GM19023 (cell line): ENCODE results near the gene MAPRE2.
"Not testable (repeated sequence)": the region's sequence is repeated elsewhere in the genome, so short reads cannot be mapped to it uniquely, and the experiment has no call there.

Experiments
- ATAC-seq: cut with Tn5 transposase; IDR thresholded peaks from one replicate; pipeline ENCODE4 v1.9.1; 2021; ENCODE audit warnings: mild to moderate bottlenecking, moderate library complexity; ENCODE audit not compliant: unreplicated experiment

MAPRE2 gene

GRCh38 chr18:35089382-35089781, 48.2 kb downstream of the MAPRE2 start:
- ATAC-seq: no peak

GRCh38 chr18:35089891-35090550, 48.8 kb downstream of the MAPRE2 start:
- ATAC-seq: no peak

- no peak for ATAC-seq
Observed at GRCh38 chr18:35091841-35092240, 50.6 kb downstream of the MAPRE2 start.

- ATAC-seq: peak; percentile 81
Observed at GRCh38 chr18:35095983-35096676, 54.9 kb downstream of the MAPRE2 start.

GRCh38 chr18:35096677-35097011, 55.4 kb downstream of the MAPRE2 start:
- no peak for ATAC-seq

- ATAC-seq: no peak
Observed at GRCh38 chr18:35097195-35097594, 56.0 kb downstream of the MAPRE2 start.

GRCh38 chr18:35097763-35098162, 56.5 kb downstream of the MAPRE2 start:
- no peak for ATAC-seq

- ATAC-seq: no peak
Observed at GRCh38 chr18:35099911-35100310, 58.7 kb downstream of the MAPRE2 start.

GRCh38 chr18:35104391-35105051, 63.3 kb downstream of the MAPRE2 start:
- no peak for ATAC-seq

GRCh38 chr18:35106013-35106844, 65.0 kb downstream of the MAPRE2 start:
- ATAC-seq: no peak

GRCh38 chr18:35106845-35107148, 65.6 kb downstream of the MAPRE2 start:
- ATAC-seq: no peak

GRCh38 chr18:35107216-35107615, 66.0 kb downstream of the MAPRE2 start:
- ATAC-seq: no peak

- ATAC-seq: not testable (repeated sequence)
Observed at GRCh38 chr18:35108088-35108487, 66.9 kb downstream of the MAPRE2 start.

- ATAC-seq: no peak
Observed at GRCh38 chr18:35110059-35110458, 68.8 kb downstream of the MAPRE2 start.

- no peak for ATAC-seq
Observed at GRCh38 chr18:35110554-35111485, 69.6 kb downstream of the MAPRE2 start.

GRCh38 chr18:35112696-35113095, 71.5 kb downstream of the MAPRE2 start:
- no peak for ATAC-seq

- ATAC-seq: no peak
Observed at GRCh38 chr18:35114305-35114704, 73.1 kb downstream of the MAPRE2 start.

- ATAC-seq: no peak
Observed at GRCh38 chr18:35116784-35117318, 75.6 kb downstream of the MAPRE2 start.

- no peak for ATAC-seq
Observed at GRCh38 chr18:35117372-35117771, 76.2 kb downstream of the MAPRE2 start.

- ATAC-seq: no peak
Observed at GRCh38 chr18:35117951-35118411, 76.8 kb downstream of the MAPRE2 start.
